Hepatocyte (in vitro differentiated cells): ENCODE results near the gene MMP10. TPM values are rescaled to one million over a fixed set of nuclear protein-coding genes. Genes with fewer than 3 reads are reported as not detected.

Experiments used
- DNase-seq: peaks from one replicate; pipeline ENCODE4 v3.0.0-alpha.2; 2016; ENCODE audit warnings: low spot score
- H2AFZ ChIP-seq: fragments of 200-600 bp; sonication (generic); 2 replicates; pipeline ENCODE4 v1.6.0; 2016; ENCODE audit warnings: antibody characterized with exemption, mild to moderate bottlenecking
- H3K27ac ChIP-seq: fragments of 200-600 bp; sonication (generic); 2 replicates; pipeline ENCODE4 v1.5.1; 2016; ENCODE audit warnings: mild to moderate bottlenecking
- H3K27me3 ChIP-seq: fragments of 200-600 bp; sonication (generic); 2 replicates; pipeline ENCODE4 v1.6.1; 2016
- H3K36me3 ChIP-seq: fragments of 200-600 bp; sonication (generic); replicated peaks from 2 replicates; pipeline ENCODE4 v1.5.1; 2016; ENCODE audit warnings: low read depth; ENCODE audit not compliant: insufficient read depth
- H3K4me1 ChIP-seq: fragments of 200-600 bp; sonication (generic); 2 replicates; pipeline ENCODE4 v1.5.1; 2016; ENCODE audit warnings: mild to moderate bottlenecking, moderate library complexity; ENCODE audit not compliant: insufficient read depth
- H3K4me2 ChIP-seq: fragments of 200-600 bp; sonication (generic); 2 replicates; pipeline ENCODE4 v1.6.0; 2016
- H3K4me3 ChIP-seq: fragments of 200-600 bp; sonication (generic); 2 replicates; pipeline ENCODE4 v1.5.1; 2016; ENCODE audit warnings: mild to moderate bottlenecking
- H3K79me2 ChIP-seq: fragments of 200-600 bp; sonication (generic); 2 replicates; pipeline ENCODE4 v1.6.0; 2017; ENCODE audit warnings: mild to moderate bottlenecking
- H3K9me2 ChIP-seq: fragments of 200-600 bp; sonication (generic); replicated peaks from 2 replicates; pipeline ENCODE4 v1.6.0; 2017; ENCODE audit warnings: mild to moderate bottlenecking; ENCODE audit not compliant: insufficient read depth
- H3K9me3 ChIP-seq: fragments of 200-600 bp; sonication (generic); 2 replicates; pipeline ENCODE4 v1.5.1; 2016; ENCODE audit warnings: low read depth, mild to moderate bottlenecking
- H4K20me1 ChIP-seq: fragments of 200-600 bp; sonication (generic); 2 replicates; pipeline ENCODE4 v1.6.0; 2016; ENCODE audit warnings: mild to moderate bottlenecking; ENCODE audit not compliant: insufficient read depth, poor library complexity, severe bottlenecking
- CTCF ChIP-seq: fragments of 200-600 bp; sonication (generic); IDR thresholded peaks from 2 replicates; pipeline ENCODE4 v1.5.1; 2016; ENCODE audit warnings: antibody characterized with exemption, mild to moderate bottlenecking; ENCODE audit not compliant: poor library complexity
- EZH2 ChIP-seq: fragments of 200-600 bp; sonication (generic); IDR thresholded peaks from 2 replicates; pipeline ENCODE4 v1.6.1; 2016; ENCODE audit warnings: antibody characterized with exemption, mild to moderate bottlenecking, borderline replicate concordance
- EZH2phosphoT487 ChIP-seq: fragments of 200-600 bp; sonication (generic); IDR thresholded peaks from one replicate; pipeline ENCODE4 v1.6.1; 2018; ENCODE audit warnings: antibody characterized with exemption, mild to moderate bottlenecking, low read depth, moderate library complexity; ENCODE audit not compliant: unreplicated experiment, severe bottlenecking
- WGBS: methylation state at CpG from one replicate; pipeline ENCODE4 v1.1.6; 2016; ENCODE audit warnings: low lambda C conversion rate; ENCODE audit errors: missing lambda C conversion rate; 5-methylcytosine and 5-hydroxymethylcytosine counted together
- polyA plus RNA-seq: library from polyadenylated mRNA; unstranded; fragments of >200 nt; fragmentation: Nextera tagmentation; extraction: Ambion mirVana; gene quantifications from 2 replicates; pipeline ENCODE4 v1.2.1, GENCODE V29; 2016
- total RNA-seq: library from RNA; depleted of rRNA; stranded (reverse); fragments of >200 nt; gene quantifications from 2 replicates; pipeline ENCODE4 v1.2.3, GENCODE V29; 2014

MMP10 gene
- total and polyA plus RNA-seq, 2 experiments from 2014 or later: 1.5 to 2.3 TPM

GRCh38 chr11:102802341-102802740, 21.9 kb upstream of the MMP10 start:
- 72% methylated on average over 2 of the region's 2 CpGs for WGBS

DNA sequence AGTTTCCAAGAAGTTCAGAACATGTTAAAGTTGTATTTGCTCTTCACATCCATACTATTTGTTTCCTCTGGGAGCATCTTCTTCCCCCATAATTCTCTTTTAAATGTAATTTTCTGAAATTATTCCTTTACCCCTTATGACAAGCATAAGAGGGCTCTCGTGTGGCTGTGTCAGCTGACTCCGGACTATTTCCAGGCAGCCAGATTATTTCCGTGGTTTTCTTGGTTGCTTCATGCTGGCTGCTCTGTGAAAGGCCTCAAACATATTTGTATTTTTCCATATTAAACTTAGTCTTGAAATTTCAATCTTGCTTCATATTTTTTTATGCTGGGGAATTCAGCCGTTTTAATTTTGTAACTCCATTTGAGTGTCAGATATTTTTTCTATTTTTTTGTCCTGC, 20.3 kb upstream of the MMP10 start:
- Histone ChIP-seq H3K4me3 (no peak overlapping the region), H3K36me3 (no peaks in the 10 kb centered on the region), H2AFZ (no peak overlapping the region), H3K27me3 (no peaks in the 10 kb centered on the region), H3K4me1 (no peaks in the 10 kb centered on the region), H3K4me2 (no peak overlapping the region), H4K20me1 (no peaks in the 10 kb centered on the region), H3K9me3 (no peaks in the 10 kb centered on the region), H3K79me2 (no peaks in the 10 kb centered on the region), H3K9me2 (no peaks in the 10 kb centered on the region), H3K27ac (no peak overlapping the region)
- TF ChIP-seq EZH2phosphoT487 (no peak), CTCF (no peak), EZH2 (no peak)
- WGBS: 81% methylated on average over 4 of the region's 4 CpGs
- no peak for DNase-seq

More at GRCh38 chr11:102802341-102802740, 21.9 kb upstream of the MMP10 start:
- no peak for TF ChIP-seq EZH2phosphoT487
- no peak for TF ChIP-seq EZH2
- TF ChIP-seq CTCF: no peak
- Histone ChIP-seq H2AFZ (no peak overlapping the region), H3K9me3 (no peaks in the 10 kb centered on the region), H3K79me2 (no peaks in the 10 kb centered on the region), H3K9me2 (no peaks in the 10 kb centered on the region), H3K4me3 (no peak overlapping the region), H3K4me2 (no peak overlapping the region), H4K20me1 (no peaks in the 10 kb centered on the region), H3K4me1 (no peaks in the 10 kb centered on the region), H3K36me3 (no peaks in the 10 kb centered on the region), H3K27ac (no peak overlapping the region), H3K27me3 (no peaks in the 10 kb centered on the region)
- DNase-seq: no peak

GRCh38 chr11:102799681-102800340, 19.4 kb upstream of the MMP10 start:
- Histone ChIP-seq H3K27ac (peak overlapping the region; percentile 24), H3K79me2 (no peaks in the 10 kb centered on the region), H3K36me3 (no peaks in the 10 kb centered on the region), H3K27me3 (no peaks in the 10 kb centered on the region), H3K4me3 (no peak overlapping the region), H4K20me1 (no peaks in the 10 kb centered on the region), H3K9me3 (no peaks in the 10 kb centered on the region), H3K4me1 (no peaks in the 10 kb centered on the region), H3K4me2 (no peak overlapping the region), H2AFZ (no peak overlapping the region), H3K9me2 (no peaks in the 10 kb centered on the region)
- DNase-seq: no peak
- TF ChIP-seq EZH2phosphoT487 (no peak), CTCF (no peak), EZH2 (no peak)
- 73% methylated on average over 6 of the region's 6 CpGs for WGBS
